Measurements from ENCODE around the gene LARGE1.
A peak's percentile ranks its signal among the peaks of the same experiment; 100 is the strongest.

The LARGE1 gene

DNA sequence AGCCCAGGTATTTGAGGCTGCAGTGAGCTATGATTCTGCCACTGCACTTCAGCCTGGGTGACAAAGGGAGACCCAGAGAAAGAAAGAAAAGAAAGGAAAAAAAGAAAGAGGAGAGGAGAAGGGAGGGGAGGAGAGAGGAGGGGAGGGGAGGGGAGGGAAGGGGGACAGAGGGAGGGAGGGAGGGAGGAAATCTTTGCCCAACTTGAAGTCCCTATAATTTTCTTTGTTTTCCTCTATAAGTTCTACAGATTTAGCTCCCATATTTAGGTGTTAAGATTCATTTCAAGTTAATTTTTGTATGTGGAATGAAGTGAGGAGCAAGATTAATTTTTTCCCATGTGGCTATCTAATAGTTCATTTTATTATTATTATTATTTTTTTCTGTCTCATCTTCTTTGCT lies 328.3 kb downstream of the LARGE1 start:
- TF ChIP-seq CREB1 (IDR thresholded peaks at IDR 0.05; ENCODE audit: low read depth) (no peak), TAF1 (IDR thresholded peaks at IDR 0.05; ENCODE audit: low read depth) (no peak), TCF12 (IDR thresholded peaks at IDR 0.05; ENCODE audit: low read depth) (no peak), FOXM1 (IDR thresholded peaks at IDR 0.05; ENCODE audit: borderline replicate concordance, low read depth) (no peak), USF1 (IDR thresholded peaks at IDR 0.05) (no peak)
- TF ChIP-seq, protein P1, sequence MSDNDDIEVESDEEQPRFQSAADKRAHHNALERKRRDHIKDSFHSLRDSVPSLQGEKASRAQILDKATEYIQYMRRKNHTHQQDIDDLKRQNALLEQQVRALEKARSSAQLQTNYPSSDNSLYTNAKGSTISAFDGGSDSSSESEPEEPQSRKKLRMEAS (IDR thresholded peaks at IDR 0.05): no peak

- TF ChIP-seq TCF12 (IDR thresholded peaks at IDR 0.05; ENCODE audit: low read depth) (no peak), FOXM1 (IDR thresholded peaks at IDR 0.05; ENCODE audit: borderline replicate concordance, low read depth) (no peak), EGR1 (IDR thresholded peaks at IDR 0.05) (no peak), NFIC (IDR thresholded peaks at IDR 0.05) (no peak), TAF1 (IDR thresholded peaks at IDR 0.05; ENCODE audit: low read depth) (no peak), CEBPB (IDR thresholded peaks at IDR 0.05) (no peak), EP300 (IDR thresholded peaks at IDR 0.05; ENCODE audit: borderline replicate concordance) (no peak), YY1 (IDR thresholded peaks at IDR 0.05; ENCODE audit: low read depth) (no peak), RAD21 (IDR thresholded peaks at IDR 0.05; ENCODE audit: low read depth) (no peak), ZBTB7A (IDR thresholded peaks at IDR 0.05; ENCODE audit: low read depth) (no peak), CREB1 (IDR thresholded peaks at IDR 0.05; ENCODE audit: low read depth) (no peak), USF1 (IDR thresholded peaks at IDR 0.05) (no peak)
- TF ChIP-seq, protein P1 (IDR thresholded peaks at IDR 0.05): no peak
- TF ChIP-seq, protein P2, sequence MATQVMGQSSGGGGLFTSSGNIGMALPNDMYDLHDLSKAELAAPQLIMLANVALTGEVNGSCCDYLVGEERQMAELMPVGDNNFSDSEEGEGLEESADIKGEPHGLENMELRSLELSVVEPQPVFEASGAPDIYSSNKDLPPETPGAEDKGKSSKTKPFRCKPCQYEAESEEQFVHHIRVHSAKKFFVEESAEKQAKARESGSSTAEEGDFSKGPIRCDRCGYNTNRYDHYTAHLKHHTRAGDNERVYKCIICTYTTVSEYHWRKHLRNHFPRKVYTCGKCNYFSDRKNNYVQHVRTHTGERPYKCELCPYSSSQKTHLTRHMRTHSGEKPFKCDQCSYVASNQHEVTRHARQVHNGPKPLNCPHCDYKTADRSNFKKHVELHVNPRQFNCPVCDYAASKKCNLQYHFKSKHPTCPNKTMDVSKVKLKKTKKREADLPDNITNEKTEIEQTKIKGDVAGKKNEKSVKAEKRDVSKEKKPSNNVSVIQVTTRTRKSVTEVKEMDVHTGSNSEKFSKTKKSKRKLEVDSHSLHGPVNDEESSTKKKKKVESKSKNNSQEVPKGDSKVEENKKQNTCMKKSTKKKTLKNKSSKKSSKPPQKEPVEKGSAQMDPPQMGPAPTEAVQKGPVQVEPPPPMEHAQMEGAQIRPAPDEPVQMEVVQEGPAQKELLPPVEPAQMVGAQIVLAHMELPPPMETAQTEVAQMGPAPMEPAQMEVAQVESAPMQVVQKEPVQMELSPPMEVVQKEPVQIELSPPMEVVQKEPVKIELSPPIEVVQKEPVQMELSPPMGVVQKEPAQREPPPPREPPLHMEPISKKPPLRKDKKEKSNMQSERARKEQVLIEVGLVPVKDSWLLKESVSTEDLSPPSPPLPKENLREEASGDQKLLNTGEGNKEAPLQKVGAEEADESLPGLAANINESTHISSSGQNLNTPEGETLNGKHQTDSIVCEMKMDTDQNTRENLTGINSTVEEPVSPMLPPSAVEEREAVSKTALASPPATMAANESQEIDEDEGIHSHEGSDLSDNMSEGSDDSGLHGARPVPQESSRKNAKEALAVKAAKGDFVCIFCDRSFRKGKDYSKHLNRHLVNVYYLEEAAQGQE (IDR thresholded peaks at IDR 0.05; ENCODE audit: low read depth): no peak
These were observed 331.0 kb downstream of the LARGE1 start for GRCh38 chr22:33589297-33589696.

DNA sequence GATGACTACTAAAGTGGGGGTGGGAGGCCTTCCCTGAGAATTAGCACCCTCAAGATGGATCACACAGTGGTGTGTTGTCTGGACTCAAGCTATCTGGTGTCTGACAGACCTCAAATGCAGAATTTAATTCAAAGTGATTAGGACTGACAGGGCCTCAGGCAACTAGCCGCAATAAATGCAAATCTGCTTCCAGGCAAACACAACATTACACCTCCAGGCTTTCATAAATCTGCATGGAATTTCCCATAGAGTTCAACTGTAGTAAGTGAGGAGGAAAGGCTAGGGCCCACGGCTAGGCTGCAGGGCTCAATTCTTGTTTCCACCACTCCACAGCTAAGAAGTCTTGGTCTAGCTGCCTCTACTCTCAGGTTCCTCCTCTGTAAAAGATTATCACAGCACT lies 331.4 kb downstream of the LARGE1 start:
- TF ChIP-seq NFIC (IDR thresholded peaks at IDR 0.05) (no peak), TEAD4 (IDR thresholded peaks at IDR 0.05) (no peak), ZBTB7A (IDR thresholded peaks at IDR 0.05; ENCODE audit: low read depth) (no peak), CREB1 (IDR thresholded peaks at IDR 0.05; ENCODE audit: low read depth) (no peak), TCF12 (IDR thresholded peaks at IDR 0.05; ENCODE audit: low read depth) (no peak), CEBPB (IDR thresholded peaks at IDR 0.05) (no peak), TAF1 (IDR thresholded peaks at IDR 0.05; ENCODE audit: low read depth) (no peak), EGR1 (IDR thresholded peaks at IDR 0.05) (no peak), FOXM1 (IDR thresholded peaks at IDR 0.05; ENCODE audit: borderline replicate concordance, low read depth) (no peak), YY1 (IDR thresholded peaks at IDR 0.05; ENCODE audit: low read depth) (no peak), RAD21 (IDR thresholded peaks at IDR 0.05; ENCODE audit: low read depth) (no peak), EP300 (IDR thresholded peaks at IDR 0.05; ENCODE audit: borderline replicate concordance) (no peak), USF1 (IDR thresholded peaks at IDR 0.05) (no peak)
- TF ChIP-seq, protein P2 (IDR thresholded peaks at IDR 0.05; ENCODE audit: low read depth): no peak
- TF ChIP-seq, protein P1 (IDR thresholded peaks at IDR 0.05): no peak

DNA sequence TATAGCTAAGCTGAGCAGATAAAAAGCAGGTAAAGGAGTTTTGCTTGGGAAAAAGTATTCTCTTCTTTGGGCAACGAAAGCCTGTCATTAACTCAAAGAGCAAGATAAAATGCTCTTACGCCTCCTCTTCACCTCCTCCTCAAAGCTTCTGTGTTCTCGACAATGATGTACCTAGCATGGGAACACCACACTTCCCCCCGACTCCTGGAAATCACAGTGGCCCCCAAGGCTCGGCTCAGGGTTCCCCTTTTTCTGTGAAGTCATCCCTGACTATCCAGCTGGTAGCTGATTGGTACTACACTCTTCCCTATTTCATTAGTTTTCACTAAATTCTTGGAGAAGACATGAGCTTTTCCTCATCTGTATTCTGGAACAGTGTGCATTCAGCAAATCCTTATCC lies 336.1 kb downstream of the LARGE1 start:
- TF ChIP-seq FOXM1 (IDR thresholded peaks at IDR 0.05; ENCODE audit: borderline replicate concordance, low read depth) (no peak), CREB1 (IDR thresholded peaks at IDR 0.05; ENCODE audit: low read depth) (no peak)

- TF ChIP-seq TCF12 (IDR thresholded peaks at IDR 0.05; ENCODE audit: low read depth): no peak
- TF ChIP-seq, protein P2 (IDR thresholded peaks at IDR 0.05; ENCODE audit: low read depth): peak; percentile 33; the same call in 1 of the 2 replicates
These were observed 337.4 kb downstream of the LARGE1 start for GRCh38 chr22:33582822-33583400.
